Hepatocyte (in vitro differentiated cells): ENCODE data around the gene TTYH2.

Experiments used
- EZH2 ChIP-seq: fragments of 200-600 bp; sonication (generic); IDR thresholded peaks from 2 replicates; pipeline ENCODE4 v1.6.1; 2016; ENCODE audit warnings: antibody characterized with exemption, mild to moderate bottlenecking, borderline replicate concordance
- EZH2phosphoT487 ChIP-seq: fragments of 200-600 bp; sonication (generic); IDR thresholded peaks from one replicate; pipeline ENCODE4 v1.6.1; 2018; ENCODE audit warnings: antibody characterized with exemption, mild to moderate bottlenecking, low read depth, moderate library complexity; ENCODE audit not compliant: unreplicated experiment, severe bottlenecking
- TF ChIP-seq, protein P1 (sequence below): fragments of 200-600 bp; sonication (generic); IDR thresholded peaks from 2 replicates; pipeline ENCODE4 v1.5.1; 2016; ENCODE audit warnings: antibody characterized with exemption, mild to moderate bottlenecking; ENCODE audit not compliant: poor library complexity

DNA sequence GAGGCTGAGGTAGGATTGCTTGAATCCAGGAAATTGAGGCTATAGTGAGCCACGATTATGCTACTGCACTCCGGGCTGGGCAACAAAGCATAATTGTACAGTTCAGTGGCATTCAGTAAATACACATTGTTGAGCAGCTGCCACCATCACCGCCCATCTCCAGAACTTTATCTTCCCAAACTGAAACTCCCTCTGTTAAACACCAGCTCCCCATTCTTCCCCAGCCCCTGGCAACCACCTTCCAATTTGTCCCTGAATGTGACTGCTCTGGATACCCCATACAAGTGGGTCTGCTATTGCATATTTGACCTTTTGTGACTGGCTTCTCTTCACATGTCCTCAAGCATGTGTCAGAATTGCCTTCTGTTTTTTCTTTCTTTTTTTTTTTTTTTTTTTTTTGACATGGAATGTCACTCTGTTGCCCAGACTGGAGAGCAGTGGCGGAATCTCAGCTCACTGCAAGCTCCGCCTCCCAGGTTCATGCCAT, 7.0 kb upstream of the TTYH2 start:
- TF ChIP-seq, protein P1, sequence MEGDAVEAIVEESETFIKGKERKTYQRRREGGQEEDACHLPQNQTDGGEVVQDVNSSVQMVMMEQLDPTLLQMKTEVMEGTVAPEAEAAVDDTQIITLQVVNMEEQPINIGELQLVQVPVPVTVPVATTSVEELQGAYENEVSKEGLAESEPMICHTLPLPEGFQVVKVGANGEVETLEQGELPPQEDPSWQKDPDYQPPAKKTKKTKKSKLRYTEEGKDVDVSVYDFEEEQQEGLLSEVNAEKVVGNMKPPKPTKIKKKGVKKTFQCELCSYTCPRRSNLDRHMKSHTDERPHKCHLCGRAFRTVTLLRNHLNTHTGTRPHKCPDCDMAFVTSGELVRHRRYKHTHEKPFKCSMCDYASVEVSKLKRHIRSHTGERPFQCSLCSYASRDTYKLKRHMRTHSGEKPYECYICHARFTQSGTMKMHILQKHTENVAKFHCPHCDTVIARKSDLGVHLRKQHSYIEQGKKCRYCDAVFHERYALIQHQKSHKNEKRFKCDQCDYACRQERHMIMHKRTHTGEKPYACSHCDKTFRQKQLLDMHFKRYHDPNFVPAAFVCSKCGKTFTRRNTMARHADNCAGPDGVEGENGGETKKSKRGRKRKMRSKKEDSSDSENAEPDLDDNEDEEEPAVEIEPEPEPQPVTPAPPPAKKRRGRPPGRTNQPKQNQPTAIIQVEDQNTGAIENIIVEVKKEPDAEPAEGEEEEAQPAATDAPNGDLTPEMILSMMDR: no peak
- TF ChIP-seq EZH2: no peak
- no peak for TF ChIP-seq EZH2phosphoT487
